ENCODE results near the gene FGGY.
A peak's percentile ranks its signal among the peaks of the same experiment; 100 is the strongest.

Gene FGGY

DNA sequence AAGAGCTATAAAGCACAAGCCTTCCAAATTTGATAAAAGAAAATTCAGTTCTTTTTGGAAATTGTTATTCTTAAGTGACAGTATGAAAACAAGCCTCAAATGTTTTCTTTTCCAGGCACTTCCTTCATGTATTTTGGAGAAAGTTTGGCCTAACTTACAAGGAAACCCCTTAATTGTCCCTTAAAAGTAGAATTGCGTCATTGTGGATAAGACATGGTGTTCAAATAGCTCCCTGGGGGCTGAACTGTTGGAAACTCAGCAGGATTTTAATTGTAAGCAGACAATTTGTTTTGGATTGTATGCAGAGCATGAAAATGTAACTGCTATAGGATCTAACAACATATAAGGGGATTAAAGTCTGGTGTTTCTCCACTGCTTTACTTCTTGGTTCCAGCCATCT lies 35.4 kb upstream of the FGGY start:
- no peak for DNase-seq (ENCODE audit: extremely low spot score)
- TF ChIP-seq, protein P1, sequence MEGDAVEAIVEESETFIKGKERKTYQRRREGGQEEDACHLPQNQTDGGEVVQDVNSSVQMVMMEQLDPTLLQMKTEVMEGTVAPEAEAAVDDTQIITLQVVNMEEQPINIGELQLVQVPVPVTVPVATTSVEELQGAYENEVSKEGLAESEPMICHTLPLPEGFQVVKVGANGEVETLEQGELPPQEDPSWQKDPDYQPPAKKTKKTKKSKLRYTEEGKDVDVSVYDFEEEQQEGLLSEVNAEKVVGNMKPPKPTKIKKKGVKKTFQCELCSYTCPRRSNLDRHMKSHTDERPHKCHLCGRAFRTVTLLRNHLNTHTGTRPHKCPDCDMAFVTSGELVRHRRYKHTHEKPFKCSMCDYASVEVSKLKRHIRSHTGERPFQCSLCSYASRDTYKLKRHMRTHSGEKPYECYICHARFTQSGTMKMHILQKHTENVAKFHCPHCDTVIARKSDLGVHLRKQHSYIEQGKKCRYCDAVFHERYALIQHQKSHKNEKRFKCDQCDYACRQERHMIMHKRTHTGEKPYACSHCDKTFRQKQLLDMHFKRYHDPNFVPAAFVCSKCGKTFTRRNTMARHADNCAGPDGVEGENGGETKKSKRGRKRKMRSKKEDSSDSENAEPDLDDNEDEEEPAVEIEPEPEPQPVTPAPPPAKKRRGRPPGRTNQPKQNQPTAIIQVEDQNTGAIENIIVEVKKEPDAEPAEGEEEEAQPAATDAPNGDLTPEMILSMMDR (IDR thresholded peaks at IDR 0.05; ENCODE audit: control extremely low read depth, extremely low read depth, low read depth, missing control alignments): no peak
- ChIA-PET CTCF (interaction anchor here (1.1 to 1.3 kb wide), 2 partner anchors 16 to 23 kb away, joined by 3 read pairs; no protein-coding TSS in a partner anchor), POLR2A (no interaction called here)

DNA sequence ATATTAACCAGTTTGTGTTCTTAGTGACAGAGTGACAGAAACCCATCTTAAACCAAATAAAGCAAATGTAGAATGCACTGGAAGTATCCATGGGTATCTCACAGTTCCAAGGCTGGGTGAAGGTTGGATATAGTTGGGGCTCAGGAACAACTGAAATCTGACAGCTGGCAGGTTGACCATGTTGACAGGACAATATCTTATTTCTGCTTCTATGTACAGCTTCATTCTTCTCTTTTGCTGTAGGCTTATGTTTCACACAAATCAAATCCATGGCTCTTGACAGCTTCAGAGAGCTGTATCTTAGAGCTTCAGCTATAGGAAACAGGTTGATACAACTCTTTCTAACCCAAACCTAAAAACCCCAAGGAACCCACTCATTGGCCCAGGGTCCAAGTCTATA lies 34.3 kb upstream of the FGGY start:
- TF ChIP-seq, protein P1 (IDR thresholded peaks at IDR 0.05; ENCODE audit: control extremely low read depth, extremely low read depth, low read depth, missing control alignments): no peak
- CTCF ChIA-PET: interaction anchor here (1.1 to 1.4 kb wide), 3 partner anchors 10 to 24 kb away, joined by 3 read pairs; no protein-coding TSS in a partner anchor
- POLR2A ChIA-PET: no interaction called here
- no peak for DNase-seq (ENCODE audit: extremely low spot score)

DNA sequence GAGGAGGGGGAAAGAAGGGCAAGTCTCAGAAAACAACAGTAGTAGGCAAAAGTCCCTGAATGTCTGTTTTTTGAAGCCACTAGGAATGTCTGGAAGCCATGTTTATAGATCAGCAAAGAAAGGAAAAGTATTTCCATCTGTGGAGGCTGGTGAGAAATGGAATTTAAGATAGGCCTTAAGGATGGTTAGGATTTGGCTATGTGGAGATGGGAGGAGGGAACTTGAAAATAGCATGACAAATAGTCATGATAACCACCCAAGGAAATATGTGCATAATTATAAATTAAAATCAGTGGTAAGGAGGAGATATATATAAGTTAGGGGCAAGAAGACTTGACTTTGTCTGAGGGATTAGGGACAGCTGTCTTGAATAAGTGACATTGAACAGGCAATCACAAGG lies 33.8 kb upstream of the FGGY start:
- no peak for DNase-seq (ENCODE audit: extremely low spot score)
- ChIA-PET POLR2A (no interaction called here), CTCF (interaction anchor here (1.2 to 1.4 kb wide), 2 partner anchors 9 to 17 kb away, joined by 3 read pairs; no protein-coding TSS in a partner anchor)
- TF ChIP-seq, protein P1 (IDR thresholded peaks at IDR 0.05; ENCODE audit: control extremely low read depth, extremely low read depth, low read depth, missing control alignments): no peak

DNA sequence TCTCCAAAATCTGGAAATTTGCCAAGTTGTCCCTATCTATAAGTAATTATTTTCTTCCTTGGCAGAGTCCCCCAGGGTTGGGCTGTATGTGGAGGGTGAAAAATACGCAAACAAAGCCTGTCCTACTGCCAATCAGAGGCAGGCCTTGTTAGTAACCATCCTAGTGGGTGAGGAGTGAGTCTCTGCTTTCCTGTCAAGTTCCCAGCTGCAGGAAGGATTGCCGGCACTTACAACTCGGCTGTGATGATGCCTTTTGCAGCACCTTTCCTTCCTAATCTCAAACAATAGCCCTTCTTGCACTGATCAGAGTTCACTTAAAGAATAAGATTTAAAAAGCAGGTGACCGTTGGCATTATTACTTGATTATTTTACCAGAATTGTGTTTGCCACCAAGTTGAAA lies 31.3 kb upstream of the FGGY start:
- no peak for DNase-seq (ENCODE audit: extremely low spot score)
- CTCF ChIA-PET: interaction anchor here (1.2 to 1.4 kb wide), 2 partner anchors 14 to 434 kb away, joined by 5 to 7 read pairs; no protein-coding TSS in a partner anchor
- TF ChIP-seq, protein P1 (IDR thresholded peaks at IDR 0.05; ENCODE audit: control extremely low read depth, extremely low read depth, low read depth, missing control alignments): no peak
- POLR2A ChIA-PET: no interaction called here

DNA sequence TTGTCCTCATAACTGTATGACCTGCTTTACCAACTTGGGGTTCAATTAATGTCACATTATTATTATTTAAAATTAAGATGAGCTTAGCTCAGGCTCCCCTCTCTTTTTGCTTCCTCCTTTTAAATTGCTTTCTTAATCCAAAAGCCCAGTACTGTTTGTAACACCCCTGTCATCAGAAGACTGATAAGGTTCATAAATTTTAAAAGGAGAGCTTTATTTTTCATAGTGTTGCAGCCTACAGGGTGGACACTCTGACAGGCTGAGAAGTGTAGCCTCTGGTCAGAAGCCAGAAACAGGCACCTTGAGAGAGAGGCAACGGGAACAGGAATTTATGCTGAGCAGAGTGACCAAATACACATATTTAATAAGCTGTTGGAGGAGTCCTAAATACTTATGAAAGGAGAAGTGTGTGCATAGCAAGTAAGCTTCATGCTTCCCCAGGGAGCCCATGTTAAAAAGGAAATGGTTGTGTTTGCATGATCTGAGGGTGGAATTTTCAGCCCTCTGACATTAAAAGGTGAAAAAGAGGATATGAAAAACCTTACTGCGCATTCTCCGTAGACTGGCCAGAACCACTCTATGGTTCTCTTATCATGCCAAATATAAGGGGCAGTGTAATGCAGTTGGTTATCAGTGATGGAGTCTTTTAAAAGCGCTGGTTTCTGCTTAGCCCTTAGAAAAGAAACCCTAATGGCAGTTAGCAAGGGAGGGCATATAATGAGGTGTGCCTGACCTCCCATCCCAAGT lies 30.5 kb upstream of the FGGY start:
- TF ChIP-seq, protein P1 (IDR thresholded peaks at IDR 0.05; ENCODE audit: control extremely low read depth, extremely low read depth, low read depth, missing control alignments): no peak
- CTCF ChIA-PET: interaction anchor here (0.9 to 1.4 kb wide), 5 partner anchors 13 to 493 kb away, joined by 3 to 7 read pairs (median 4); no protein-coding TSS in a partner anchor
- POLR2A ChIA-PET: no interaction called here
- DNase-seq (ENCODE audit: extremely low spot score): peak; percentile 18

DNA sequence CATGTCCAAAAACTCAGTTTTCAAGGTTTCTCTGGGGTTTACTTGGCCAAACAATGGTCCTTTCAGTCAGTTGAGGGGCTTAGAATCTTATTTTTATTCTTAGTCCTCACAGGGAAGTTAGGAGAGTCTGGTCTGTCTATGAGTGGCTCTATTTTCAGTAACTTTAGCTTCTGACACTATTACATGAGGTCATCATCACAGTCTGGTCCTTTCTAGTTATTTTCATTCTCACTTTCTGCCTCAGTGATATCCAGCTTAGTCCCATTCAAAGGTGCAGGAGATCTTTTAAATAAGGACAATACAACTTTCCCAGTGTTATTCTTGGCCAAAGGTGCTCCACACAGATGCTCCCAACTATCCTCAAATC lies 30.0 kb upstream of the FGGY start:
- TF ChIP-seq, protein P1 (IDR thresholded peaks at IDR 0.05; ENCODE audit: control extremely low read depth, extremely low read depth, low read depth, missing control alignments): no peak
- DNase-seq (ENCODE audit: extremely low spot score): peak; percentile 36
- ChIA-PET POLR2A (no interaction called here), CTCF (interaction anchor here (0.9 to 1.4 kb wide), 5 partner anchors 12 to 493 kb away, joined by 3 to 7 read pairs (median 4); no protein-coding TSS in a partner anchor)
